Glomerular visceral epithelial cell (primary cell): ENCODE data around the gene PDSS1.

Source experiments
- DNase-seq: peaks from one replicate; pipeline ENCODE4 v3.0.0-alpha.2; 2016; ENCODE audit errors: extremely low spot score

The PDSS1 gene

DNA sequence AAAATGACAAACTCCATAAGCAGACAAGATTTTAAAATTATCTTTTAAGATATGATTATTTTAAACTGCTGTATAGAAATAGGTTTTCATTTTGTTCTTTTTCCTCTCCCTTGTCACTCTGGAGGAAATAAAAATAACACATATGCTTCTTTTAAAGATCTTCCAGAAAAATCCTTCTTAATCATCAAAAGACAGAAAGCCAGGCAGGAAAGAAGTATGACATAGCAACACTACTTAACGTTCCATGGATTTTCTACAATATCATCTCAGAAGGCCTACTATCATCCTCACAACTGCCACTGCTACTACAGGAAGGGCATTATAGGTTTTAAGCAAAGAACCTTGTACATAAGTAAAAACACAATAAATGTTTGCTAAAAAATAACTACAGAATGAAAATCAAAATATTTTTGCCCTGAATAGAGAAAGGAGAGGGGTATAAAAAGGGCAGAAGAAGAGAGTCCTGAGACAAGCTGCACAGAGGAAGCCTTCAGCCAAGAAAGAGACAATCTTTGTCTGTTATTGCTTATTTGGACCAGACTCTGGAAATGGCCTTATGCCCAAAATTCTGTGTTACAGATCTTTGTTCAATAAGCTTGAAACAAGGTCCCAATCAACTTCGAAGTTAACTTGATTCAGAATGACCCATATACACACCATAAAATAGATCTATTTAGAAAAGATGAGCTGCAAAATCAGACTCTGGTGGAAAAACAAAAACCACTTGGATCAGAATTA, 95.4 kb downstream of the PDSS1 start:
- no peak for DNase-seq
